Activated naive CD8-positive, alpha-beta T cell (primary cell): ENCODE data around the gene CRYL1.

ENCODE experiments used
- H3K27ac Mint-ChIP-seq: one replicate; pipeline ENCODE4 v1.8.0; 2021; ENCODE audit warnings: mixed read lengths
- H3K27me3 Mint-ChIP-seq: one replicate; pipeline ENCODE4 v1.8.0; 2021; ENCODE audit warnings: mixed read lengths
- H3K36me3 Mint-ChIP-seq: one replicate; pipeline ENCODE4 v1.8.0; 2021; ENCODE audit warnings: mixed read lengths
- H3K4me1 Mint-ChIP-seq: one replicate; pipeline ENCODE4 v1.8.0; 2021; ENCODE audit warnings: low read depth, mixed read lengths
- H3K4me3 Mint-ChIP-seq: one replicate; pipeline ENCODE4 v1.8.0; 2021; ENCODE audit warnings: mild to moderate bottlenecking, mixed read lengths
- H3K9me3 Mint-ChIP-seq: one replicate; pipeline ENCODE4 v1.8.0; 2021; ENCODE audit warnings: low read depth, mixed read lengths

Gene CRYL1

GRCh38 chr13:20363603-20364002 lies 162.1 kb downstream of the CRYL1 start:
- Mint-ChIP-seq H3K27ac (no peak overlapping the region), H3K4me3 (no peak overlapping the region), H3K36me3 (no peaks in the 10 kb centered on the region), H3K27me3 (peaks cover under 1% of the 10 kb centered on the region), H3K9me3 (no peaks in the 10 kb centered on the region), H3K4me1 (peaks cover 5% of the 10 kb centered on the region)

GRCh38 chr13:20363172-20363571 lies 162.5 kb downstream of the CRYL1 start:
- Mint-ChIP-seq H3K9me3 (no peaks in the 10 kb centered on the region), H3K4me3 (no peak overlapping the region), H3K36me3 (no peaks in the 10 kb centered on the region), H3K27me3 (no peaks in the 10 kb centered on the region), H3K4me1 (peaks cover 5% of the 10 kb centered on the region), H3K27ac (no peak overlapping the region)

GRCh38 chr13:20362484-20363041 lies 163.1 kb downstream of the CRYL1 start:
- Mint-ChIP-seq H3K4me3 (no peak overlapping the region), H3K27me3 (no peaks in the 10 kb centered on the region), H3K36me3 (no peaks in the 10 kb centered on the region), H3K27ac (no peak overlapping the region), H3K4me1 (peaks cover 5% of the 10 kb centered on the region), H3K9me3 (no peaks in the 10 kb centered on the region)

DNA sequence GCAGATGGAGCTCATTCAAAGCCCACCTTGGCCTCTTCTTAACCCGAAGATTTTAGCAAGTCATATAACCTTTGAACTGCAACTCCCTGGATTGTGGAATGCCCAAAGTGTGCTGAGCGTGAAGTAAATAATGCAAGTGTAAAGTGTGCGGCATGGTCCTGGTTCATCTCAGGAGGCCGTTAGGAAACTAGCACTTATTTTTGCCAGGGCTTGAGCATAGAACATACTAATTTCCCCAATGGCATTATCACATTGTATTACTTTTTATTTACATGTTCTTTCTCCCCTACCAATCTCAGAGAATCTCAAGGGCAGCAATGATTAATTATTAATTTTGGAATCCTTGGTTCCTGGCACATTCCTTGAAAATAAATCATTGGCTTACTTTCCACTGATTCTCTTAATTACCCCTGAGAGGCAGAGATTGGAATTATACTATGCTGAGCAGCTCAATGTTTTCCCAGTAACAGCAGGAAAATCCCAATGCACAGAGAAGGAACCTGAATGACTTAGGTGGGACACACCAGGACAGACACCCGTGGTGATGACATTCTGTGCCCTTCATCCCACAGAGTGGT lies 164.7 kb downstream of the CRYL1 start:
- Mint-ChIP-seq H3K36me3 (no peaks in the 10 kb centered on the region), H3K4me3 (no peak overlapping the region), H3K4me1 (peaks cover 5% of the 10 kb centered on the region), H3K27ac (no peak overlapping the region), H3K27me3 (no peaks in the 10 kb centered on the region), H3K9me3 (no peaks in the 10 kb centered on the region)

GRCh38 chr13:20360041-20360491 lies 165.6 kb downstream of the CRYL1 start:
- H3K4me3 Mint-ChIP-seq: no peak overlapping the region
- H3K27me3 Mint-ChIP-seq: no peaks in the 10 kb centered on the region
- H3K9me3 Mint-ChIP-seq: no peaks in the 10 kb centered on the region
- H3K27ac Mint-ChIP-seq: no peak overlapping the region
- H3K4me1 Mint-ChIP-seq: peaks cover 5% of the 10 kb centered on the region
- H3K36me3 Mint-ChIP-seq: no peaks in the 10 kb centered on the region

- peaks cover 5% of the 10 kb centered on the region for H3K4me1 Mint-ChIP-seq
- H3K27ac Mint-ChIP-seq: no peak overlapping the region
- no peaks in the 10 kb centered on the region for H3K9me3 Mint-ChIP-seq
- H3K27me3 Mint-ChIP-seq: no peaks in the 10 kb centered on the region
- no peaks in the 10 kb centered on the region for H3K36me3 Mint-ChIP-seq
- H3K4me3 Mint-ChIP-seq: no peak overlapping the region
Observed at GRCh38 chr13:20359335-20359734, 166.3 kb downstream of the CRYL1 start.

DNA sequence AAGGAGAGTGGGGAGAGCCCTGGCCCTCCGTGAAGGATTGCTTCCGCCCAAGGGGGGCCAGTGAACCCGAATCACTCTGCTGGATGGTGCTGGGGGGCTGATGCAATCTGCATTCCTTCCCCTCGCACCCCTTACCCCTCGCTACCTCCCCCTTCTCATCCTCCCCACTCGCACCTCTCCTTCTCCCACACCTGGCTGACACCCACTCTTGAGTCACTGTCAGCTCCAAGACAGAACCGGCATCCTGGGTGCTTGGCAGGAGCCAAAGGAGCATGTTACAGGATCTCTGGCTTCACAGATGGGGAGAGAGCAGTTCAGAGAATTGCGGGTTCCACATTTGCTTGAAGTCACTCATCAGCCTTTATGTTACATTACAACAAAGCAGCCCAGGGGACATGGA lies 167.6 kb downstream of the CRYL1 start:
- Mint-ChIP-seq H3K9me3 (no peaks in the 10 kb centered on the region), H3K36me3 (no peaks in the 10 kb centered on the region), H3K27me3 (no peaks in the 10 kb centered on the region), H3K4me1 (peaks cover 8% of the 10 kb centered on the region), H3K27ac (no peak overlapping the region), H3K4me3 (no peak overlapping the region)

- Mint-ChIP-seq H3K4me3 (no peak overlapping the region), H3K9me3 (no peaks in the 10 kb centered on the region), H3K27me3 (no peaks in the 10 kb centered on the region), H3K4me1 (peaks cover 8% of the 10 kb centered on the region), H3K36me3 (no peaks in the 10 kb centered on the region), H3K27ac (no peak overlapping the region)
Observed at GRCh38 chr13:20356444-20356843, 169.2 kb downstream of the CRYL1 start.

- Mint-ChIP-seq H3K4me1 (peaks cover 8% of the 10 kb centered on the region), H3K4me3 (no peak overlapping the region), H3K27me3 (no peaks in the 10 kb centered on the region), H3K27ac (no peak overlapping the region), H3K9me3 (no peaks in the 10 kb centered on the region), H3K36me3 (no peaks in the 10 kb centered on the region)
Observed at GRCh38 chr13:20354722-20355121, 170.9 kb downstream of the CRYL1 start.

DNA sequence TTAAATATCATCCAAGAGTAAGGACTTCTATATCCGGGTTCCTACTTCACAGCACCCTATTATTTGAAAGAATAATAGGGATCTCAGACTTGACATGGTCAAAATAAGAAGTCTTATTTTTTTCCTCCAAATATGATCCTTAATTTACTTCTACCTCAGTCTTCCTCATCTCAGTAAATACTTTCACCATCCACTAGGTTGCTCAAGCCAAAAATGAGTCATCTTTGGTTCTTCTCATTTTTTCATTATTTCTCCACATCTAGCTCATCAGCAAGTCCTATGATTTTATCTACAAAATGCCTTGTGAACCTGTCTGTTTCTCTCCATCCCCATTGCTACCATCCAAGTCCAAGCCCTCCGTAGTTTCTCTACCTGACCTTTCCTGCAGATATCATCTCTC lies 171.7 kb downstream of the CRYL1 start:
- Mint-ChIP-seq H3K4me1 (peaks cover 2% of the 10 kb centered on the region), H3K36me3 (no peaks in the 10 kb centered on the region), H3K27ac (no peak overlapping the region), H3K9me3 (no peaks in the 10 kb centered on the region), H3K27me3 (no peaks in the 10 kb centered on the region), H3K4me3 (no peak overlapping the region)
